NT2/D1 (cell line): ENCODE measurements around the gene TMEM156.

Experiments used
- DNase-seq: peaks from one replicate; pipeline ENCODE4 v3.0.0-alpha.2; 2011; ENCODE audit warnings: low read depth, low spot score
- H3K27me3 ChIP-seq: 2 replicates; pipeline ENCODE4 v1.6.0; 2011; ENCODE audit warnings: mild to moderate bottlenecking; ENCODE audit not compliant: insufficient read length, insufficient read depth
- H3K36me3 ChIP-seq: 2 replicates; pipeline ENCODE4 v1.6.1; 2011; ENCODE audit warnings: mild to moderate bottlenecking, low read length, mixed read lengths; ENCODE audit not compliant: insufficient read depth, insufficient read length
- H3K4me1 ChIP-seq: 2 replicates; pipeline ENCODE4 v1.5.1; 2011; ENCODE audit not compliant: insufficient read depth, insufficient read length
- H3K4me3 ChIP-seq: 2 replicates; pipeline ENCODE4 v1.5.1; 2011; ENCODE audit warnings: low read depth; ENCODE audit not compliant: insufficient read length
- H3K9ac ChIP-seq: 2 replicates; pipeline ENCODE4 v1.6.0; 2011; ENCODE audit warnings: low read depth; ENCODE audit not compliant: insufficient read length
- H3K9me3 ChIP-seq: 2 replicates; pipeline ENCODE4 v1.5.1; 2011; ENCODE audit warnings: mild to moderate bottlenecking, low read length; ENCODE audit not compliant: insufficient read depth
- SUZ12 ChIP-seq: IDR thresholded peaks from 2 replicates; pipeline ENCODE4 v1.6.1; 2011; ENCODE audit not compliant: insufficient read length, insufficient read depth; ENCODE audit errors: extremely low read depth
- YY1 ChIP-seq: IDR thresholded peaks from 2 replicates; pipeline ENCODE4 v1.6.1; 2011; ENCODE audit not compliant: insufficient read length, insufficient read depth
- ZNF274 ChIP-seq: IDR thresholded peaks from 2 replicates; pipeline ENCODE4 v1.6.1; 2011; ENCODE audit warnings: mild to moderate bottlenecking, low read depth, low read length

Gene TMEM156

GRCh38 chr4:38920677-38921076 is 111.5 kb downstream of the TMEM156 start:
- TF ChIP-seq YY1 (no peak), ZNF274 (no peak), SUZ12 (no peak)
- Histone ChIP-seq H3K9ac (no peak overlapping the region), H3K4me1 (no peaks in the 10 kb centered on the region), H3K27me3 (no peaks in the 10 kb centered on the region), H3K36me3 (peaks cover 33% of the 10 kb centered on the region), H3K4me3 (no peak overlapping the region), H3K9me3 (no peaks in the 10 kb centered on the region)
- no peak for DNase-seq

GRCh38 chr4:38920186-38920585 is 112.0 kb downstream of the TMEM156 start:
- no peaks in the 10 kb centered on the region for H3K9me3 ChIP-seq

DNA sequence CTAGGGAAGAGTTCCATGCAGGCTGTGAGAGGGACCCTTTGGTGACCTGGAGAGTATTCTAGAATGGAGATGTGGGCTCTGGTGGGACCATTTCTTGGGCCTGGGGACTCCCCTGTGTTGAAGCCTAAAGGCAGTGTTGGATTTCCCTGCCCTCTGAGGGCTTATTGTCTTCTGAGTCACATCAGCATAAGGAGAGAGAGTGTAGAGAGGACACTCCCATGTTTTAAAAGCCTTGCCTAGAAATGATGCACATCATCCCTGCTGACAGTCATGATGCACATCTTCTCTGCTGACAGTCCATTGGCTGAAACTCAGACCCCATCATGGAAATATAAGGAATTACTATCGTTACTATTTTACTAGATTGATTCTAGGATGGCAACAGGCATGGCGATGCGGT is 112.7 kb downstream of the TMEM156 start:
- no peak overlapping the region for H3K9ac ChIP-seq
- H3K4me1 ChIP-seq, result no peaks in the 10 kb centered on the region
- H3K4me3 ChIP-seq, result no peak overlapping the region
- TF ChIP-seq SUZ12, result no peak
- no peak for TF ChIP-seq YY1
- TF ChIP-seq ZNF274, result no peak
- H3K9me3 ChIP-seq, result no peaks in the 10 kb centered on the region
- H3K36me3 ChIP-seq, result peaks cover 33% of the 10 kb centered on the region
- DNase-seq, result no peak
- no peaks in the 10 kb centered on the region for H3K27me3 ChIP-seq

More at GRCh38 chr4:38920186-38920585, 112.0 kb downstream of the TMEM156 start:
- Histone ChIP-seq H3K4me1 (no peaks in the 10 kb centered on the region), H3K9ac (no peak overlapping the region), H3K4me3 (no peak overlapping the region), H3K27me3 (no peaks in the 10 kb centered on the region), H3K36me3 (peaks cover 34% of the 10 kb centered on the region)
- TF ChIP-seq SUZ12 (no peak), ZNF274 (no peak), YY1 (no peak)
- no peak for DNase-seq

- H3K9me3 ChIP-seq, result no peaks in the 10 kb centered on the region
- H3K4me1 ChIP-seq, result no peaks in the 10 kb centered on the region
- H3K36me3 ChIP-seq, result peaks cover 33% of the 10 kb centered on the region
- no peak overlapping the region for H3K4me3 ChIP-seq
- TF ChIP-seq YY1 (no peak), SUZ12 (no peak), ZNF274 (no peak)
- no peaks in the 10 kb centered on the region for H3K27me3 ChIP-seq
- no peak overlapping the region for H3K9ac ChIP-seq
- no peak for DNase-seq
These were observed 114.7 kb downstream of the TMEM156 start for GRCh38 chr4:38917481-38918025.
